ENCODE data around the gene TPGS2.
"Not testable (repeated sequence)": the region's sequence is repeated elsewhere in the genome, so short reads cannot be mapped to it uniquely, and the experiment has no call there.

TPGS2 gene, protein sequence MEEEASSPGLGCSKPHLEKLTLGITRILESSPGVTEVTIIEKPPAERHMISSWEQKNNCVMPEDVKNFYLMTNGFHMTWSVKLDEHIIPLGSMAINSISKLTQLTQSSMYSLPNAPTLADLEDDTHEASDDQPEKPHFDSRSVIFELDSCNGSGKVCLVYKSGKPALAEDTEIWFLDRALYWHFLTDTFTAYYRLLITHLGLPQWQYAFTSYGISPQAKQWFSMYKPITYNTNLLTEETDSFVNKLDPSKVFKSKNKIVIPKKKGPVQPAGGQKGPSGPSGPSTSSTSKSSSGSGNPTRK

DNA sequence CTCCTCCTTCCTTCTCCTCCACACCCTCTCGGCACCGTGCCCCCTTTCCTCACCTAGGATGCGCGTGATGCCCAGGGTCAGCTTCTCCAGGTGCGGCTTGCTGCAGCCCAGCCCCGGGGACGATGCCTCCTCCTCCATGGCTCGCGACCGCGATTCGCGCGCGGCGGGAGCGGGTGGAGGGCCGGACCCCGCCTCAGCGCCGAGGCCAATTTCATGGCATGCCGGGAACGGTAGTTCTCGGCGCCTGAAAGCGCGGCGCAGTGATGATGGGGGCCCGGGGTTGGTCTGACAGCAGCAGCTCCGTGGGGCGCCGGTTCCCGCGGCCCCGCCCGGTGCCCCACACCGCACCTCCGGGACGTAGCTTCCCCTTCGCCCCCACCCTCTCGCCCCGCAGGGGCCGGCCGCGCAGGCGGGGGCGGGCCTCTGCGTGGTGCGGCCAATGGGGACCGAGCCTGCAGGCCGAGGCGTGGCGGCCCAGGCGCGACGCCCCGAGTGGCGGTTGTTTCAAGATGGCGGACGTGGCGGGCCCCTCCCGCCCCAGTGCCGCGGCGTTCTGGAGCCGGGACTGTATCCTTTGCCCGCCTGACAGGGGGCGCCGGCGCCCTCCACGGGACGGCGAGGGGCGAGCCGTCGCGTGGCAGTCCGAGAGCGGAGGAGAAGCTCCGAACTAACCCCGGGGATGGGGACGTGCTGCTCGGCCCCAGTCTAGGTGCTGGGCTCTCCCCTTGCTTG is at the start of gene TPGS2, which contains the start of gene KIAA1328:
TSS of gene TPGS2 (minus strand) at position 373 of the 732 bp plus-strand sequence. CDS start at position 138, 235 bp downstream.
TSS of gene KIAA1328 (plus strand) at position 498 of the 732 bp plus-strand sequence. CDS start at position 510, 12 bp downstream.
- TF ChIP-seq, protein P1, sequence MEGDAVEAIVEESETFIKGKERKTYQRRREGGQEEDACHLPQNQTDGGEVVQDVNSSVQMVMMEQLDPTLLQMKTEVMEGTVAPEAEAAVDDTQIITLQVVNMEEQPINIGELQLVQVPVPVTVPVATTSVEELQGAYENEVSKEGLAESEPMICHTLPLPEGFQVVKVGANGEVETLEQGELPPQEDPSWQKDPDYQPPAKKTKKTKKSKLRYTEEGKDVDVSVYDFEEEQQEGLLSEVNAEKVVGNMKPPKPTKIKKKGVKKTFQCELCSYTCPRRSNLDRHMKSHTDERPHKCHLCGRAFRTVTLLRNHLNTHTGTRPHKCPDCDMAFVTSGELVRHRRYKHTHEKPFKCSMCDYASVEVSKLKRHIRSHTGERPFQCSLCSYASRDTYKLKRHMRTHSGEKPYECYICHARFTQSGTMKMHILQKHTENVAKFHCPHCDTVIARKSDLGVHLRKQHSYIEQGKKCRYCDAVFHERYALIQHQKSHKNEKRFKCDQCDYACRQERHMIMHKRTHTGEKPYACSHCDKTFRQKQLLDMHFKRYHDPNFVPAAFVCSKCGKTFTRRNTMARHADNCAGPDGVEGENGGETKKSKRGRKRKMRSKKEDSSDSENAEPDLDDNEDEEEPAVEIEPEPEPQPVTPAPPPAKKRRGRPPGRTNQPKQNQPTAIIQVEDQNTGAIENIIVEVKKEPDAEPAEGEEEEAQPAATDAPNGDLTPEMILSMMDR (IDR thresholded peaks at IDR 0.05; ENCODE audit: low read depth, low read length, missing control alignments), result peak; percentile 35
- DNase-seq (ENCODE audit: extremely low read depth, low read depth), result no peak
- peak within 1 kb of the TSS; percentile 68 for H3K4me3 ChIP-seq (replicated peaks; ENCODE audit: low read depth, low read length)

DNA sequence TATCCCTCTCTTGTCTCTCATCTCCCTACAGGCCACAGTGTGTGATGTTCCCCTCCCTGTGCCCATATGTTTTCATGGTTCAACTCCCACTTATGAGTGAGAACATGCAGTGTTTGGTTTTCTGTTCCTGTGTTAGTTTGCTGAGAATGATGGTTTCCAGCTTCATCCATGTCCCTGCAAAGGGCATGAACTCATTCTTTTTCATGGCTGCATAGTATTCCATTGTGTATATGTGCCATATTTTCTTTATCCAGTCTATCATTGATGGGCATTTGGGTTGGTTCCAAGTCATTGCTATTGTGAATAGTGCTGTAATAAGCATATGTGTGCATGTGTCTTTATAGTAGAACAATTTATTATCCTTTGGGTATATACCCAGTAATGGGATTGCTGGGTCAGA is 45.0 kb upstream of the TPGS2 start:
- not testable (repeated sequence) for H3K4me3 ChIP-seq (replicated peaks; ENCODE audit: low read depth, low read length); DNase-seq (ENCODE audit: extremely low read depth, low read depth)

GRCh38 chr18:36872329-36872728 is 43.5 kb upstream of the TPGS2 start:
- TF ChIP-seq, protein P1 (IDR thresholded peaks at IDR 0.05; ENCODE audit: low read depth, low read length, missing control alignments), result no peak
- peak; percentile 6 for DNase-seq (ENCODE audit: extremely low read depth, low read depth)
- H3K4me3 ChIP-seq (replicated peaks; ENCODE audit: low read depth, low read length), result no peak overlapping the region

DNA sequence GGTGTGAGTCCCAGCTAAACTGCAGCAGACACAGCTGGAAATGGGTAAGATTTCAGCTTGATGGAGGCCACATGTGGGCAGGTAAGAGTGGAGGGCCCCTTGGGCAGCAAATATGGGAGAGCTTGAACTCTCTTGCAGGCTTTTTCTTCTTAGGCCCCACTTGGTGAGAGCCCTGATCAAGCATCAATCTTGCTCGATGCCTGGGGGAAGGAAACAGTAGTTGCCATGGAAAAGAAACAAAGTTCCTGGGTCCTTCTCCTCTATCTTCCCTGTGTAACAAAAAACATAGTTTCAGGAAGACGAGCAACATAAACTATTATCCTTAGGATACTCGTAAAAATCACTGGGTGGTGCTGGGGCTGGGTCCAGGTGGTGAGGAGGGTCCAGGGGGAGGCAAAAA is 43.0 kb upstream of the TPGS2 start:
- TF ChIP-seq, protein P1 (IDR thresholded peaks at IDR 0.05; ENCODE audit: low read depth, low read length, missing control alignments), result no peak
- DNase-seq (ENCODE audit: extremely low read depth, low read depth), result no peak
- no peak overlapping the region for H3K4me3 ChIP-seq (replicated peaks; ENCODE audit: low read depth, low read length)

GRCh38 chr18:36867056-36867455 is 38.3 kb upstream of the TPGS2 start:
- no peak for DNase-seq (ENCODE audit: extremely low read depth, low read depth)
- TF ChIP-seq, protein P1 (IDR thresholded peaks at IDR 0.05; ENCODE audit: low read depth, low read length, missing control alignments), result no peak
- H3K4me3 ChIP-seq (replicated peaks; ENCODE audit: low read depth, low read length), result no peak overlapping the region

DNA sequence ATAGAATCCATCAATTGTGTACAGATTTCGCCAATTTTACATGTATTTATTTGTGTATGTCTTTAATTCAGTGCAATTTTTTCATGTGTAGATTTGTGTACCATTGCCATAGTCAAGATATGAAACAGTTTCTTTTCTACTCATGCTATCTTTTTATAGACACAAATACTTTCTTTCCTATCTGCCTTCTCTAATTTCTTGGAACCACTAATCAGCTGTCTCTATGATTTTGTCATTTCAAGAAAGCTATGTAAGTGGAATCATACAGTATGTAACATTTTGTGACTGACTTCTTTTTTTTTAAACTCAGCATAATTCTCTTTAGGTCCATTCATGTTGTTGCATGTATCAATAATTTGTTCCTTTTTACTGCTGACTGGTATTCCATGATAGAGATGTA is 33.4 kb upstream of the TPGS2 start:
- TF ChIP-seq, protein P1 (IDR thresholded peaks at IDR 0.05; ENCODE audit: low read depth, low read length, missing control alignments), result no peak
- no peak overlapping the region for H3K4me3 ChIP-seq (replicated peaks; ENCODE audit: low read depth, low read length)
- DNase-seq (ENCODE audit: extremely low read depth, low read depth), result no peak

- TF ChIP-seq, protein P1 (IDR thresholded peaks at IDR 0.05; ENCODE audit: low read depth, low read length, missing control alignments), result no peak
- no peak overlapping the region for H3K4me3 ChIP-seq (replicated peaks; ENCODE audit: low read depth, low read length)
- no peak for DNase-seq (ENCODE audit: extremely low read depth, low read depth)
Measured at GRCh38 chr18:36856815-36857214, 28.0 kb upstream of the TPGS2 start.

All from HFF-Myc (cell line).